LNCaP clone FGC (cell line): ENCODE results near the gene SNRPE.

Source experiments
- DNase-seq: peaks from one replicate; pipeline ENCODE4 v3.0.0-alpha.2; 2011; ENCODE audit warnings: low read depth
- H3K4me3 ChIP-seq: 2 replicates; pipeline ENCODE4 v1.5.1; 2011; ENCODE audit warnings: mild to moderate bottlenecking, low read depth, low read length, control low read depth
- TF ChIP-seq, protein P1 (sequence below): IDR thresholded peaks from 2 replicates; pipeline ENCODE4 v1.5.1; 2012; ENCODE audit warnings: mild to moderate bottlenecking; ENCODE audit not compliant: control insufficient read depth, insufficient read depth; ENCODE audit errors: extremely low read depth

The SNRPE gene

GRCh38 chr1:203873094-203873493 is 11.7 kb downstream of the SNRPE start:
- H3K4me3 ChIP-seq, result no peak overlapping the region
- no peak for DNase-seq
- TF ChIP-seq, protein P1, sequence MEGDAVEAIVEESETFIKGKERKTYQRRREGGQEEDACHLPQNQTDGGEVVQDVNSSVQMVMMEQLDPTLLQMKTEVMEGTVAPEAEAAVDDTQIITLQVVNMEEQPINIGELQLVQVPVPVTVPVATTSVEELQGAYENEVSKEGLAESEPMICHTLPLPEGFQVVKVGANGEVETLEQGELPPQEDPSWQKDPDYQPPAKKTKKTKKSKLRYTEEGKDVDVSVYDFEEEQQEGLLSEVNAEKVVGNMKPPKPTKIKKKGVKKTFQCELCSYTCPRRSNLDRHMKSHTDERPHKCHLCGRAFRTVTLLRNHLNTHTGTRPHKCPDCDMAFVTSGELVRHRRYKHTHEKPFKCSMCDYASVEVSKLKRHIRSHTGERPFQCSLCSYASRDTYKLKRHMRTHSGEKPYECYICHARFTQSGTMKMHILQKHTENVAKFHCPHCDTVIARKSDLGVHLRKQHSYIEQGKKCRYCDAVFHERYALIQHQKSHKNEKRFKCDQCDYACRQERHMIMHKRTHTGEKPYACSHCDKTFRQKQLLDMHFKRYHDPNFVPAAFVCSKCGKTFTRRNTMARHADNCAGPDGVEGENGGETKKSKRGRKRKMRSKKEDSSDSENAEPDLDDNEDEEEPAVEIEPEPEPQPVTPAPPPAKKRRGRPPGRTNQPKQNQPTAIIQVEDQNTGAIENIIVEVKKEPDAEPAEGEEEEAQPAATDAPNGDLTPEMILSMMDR, result no peak

DNA sequence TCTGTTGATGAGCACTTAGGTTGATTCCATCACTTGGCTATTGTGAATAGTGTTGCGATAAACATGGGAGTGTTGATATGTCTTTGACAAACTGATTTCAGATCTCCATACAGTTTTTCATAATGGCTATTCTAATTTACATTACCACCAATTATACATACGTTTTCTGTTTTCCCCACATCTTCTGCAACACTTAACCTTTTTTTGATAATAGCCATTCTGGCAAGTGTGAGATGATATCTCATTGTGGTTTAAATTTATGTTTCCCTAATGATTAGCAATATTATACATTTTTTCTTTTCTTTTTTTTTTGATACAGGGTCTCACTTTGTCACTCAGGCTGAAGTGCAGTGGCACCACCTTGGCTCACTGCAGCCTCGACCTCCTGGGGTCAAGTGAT is 17.0 kb downstream of the SNRPE start:
- no peak overlapping the region for H3K4me3 ChIP-seq
- TF ChIP-seq, protein P1, result no peak
- no peak for DNase-seq

- no peak for DNase-seq
- TF ChIP-seq, protein P1, result no peak
- no peak overlapping the region for H3K4me3 ChIP-seq
Measured at GRCh38 chr1:203880606-203881005, 19.2 kb downstream of the SNRPE start.

DNA sequence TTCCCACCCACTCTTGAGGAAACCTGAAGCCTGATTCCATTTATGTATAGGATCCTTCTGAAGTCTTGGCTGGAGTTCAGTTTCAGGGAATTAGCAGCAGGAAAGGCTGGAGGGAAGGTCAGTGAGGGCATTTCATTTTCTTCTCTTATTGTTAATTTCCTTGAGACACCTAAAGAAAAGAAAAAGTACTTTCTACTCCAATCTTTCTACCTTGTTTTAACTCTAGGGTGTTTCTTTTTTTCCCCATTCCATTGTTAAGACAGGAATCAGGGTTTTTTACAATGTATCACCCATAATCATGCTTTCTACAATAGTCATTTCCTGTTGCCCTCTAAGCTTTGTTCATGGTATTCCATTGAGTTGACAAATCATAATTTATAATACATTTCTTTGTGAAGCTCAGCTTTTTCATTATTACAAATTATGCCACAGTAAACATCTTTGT is 27.4 kb downstream of the SNRPE start:
- no peak for DNase-seq
- TF ChIP-seq, protein P1, result no peak
- H3K4me3 ChIP-seq, result no peak overlapping the region

DNA sequence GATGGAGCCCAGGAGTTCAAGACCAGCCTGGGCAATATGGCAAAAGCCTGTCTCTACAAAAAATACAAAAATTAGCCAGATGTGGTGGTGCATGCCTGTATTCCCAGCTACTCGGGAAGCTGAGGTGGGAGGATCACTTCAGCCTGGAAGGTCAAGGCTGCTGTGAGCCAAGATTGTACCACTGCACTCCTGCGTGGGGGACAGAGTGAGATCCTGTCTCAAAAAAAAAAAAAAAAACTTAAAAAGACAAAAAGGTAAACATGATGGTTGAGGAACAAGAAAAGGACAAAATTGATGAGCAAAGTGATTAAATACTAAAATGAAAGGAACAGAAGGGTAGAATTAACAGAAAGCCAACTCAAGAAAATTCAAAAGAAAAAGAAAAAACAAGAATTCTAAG is 30.6 kb downstream of the SNRPE start:
- no peak for DNase-seq
- TF ChIP-seq, protein P1, result no peak
- no peak overlapping the region for H3K4me3 ChIP-seq

GRCh38 chr1:203898458-203899352 is 37.3 kb downstream of the SNRPE start:
- no peak for DNase-seq
- H3K4me3 ChIP-seq, result no peak overlapping the region
- TF ChIP-seq, protein P1, result no peak

- no peak for DNase-seq
- TF ChIP-seq, protein P1, result no peak
- no peak overlapping the region for H3K4me3 ChIP-seq
Measured at GRCh38 chr1:203899353-203899716, 37.9 kb downstream of the SNRPE start.
